ENCODE results near the gene WASF2. TPM values are rescaled to one million over a fixed set of nuclear protein-coding genes. Genes with fewer than 3 reads are reported as not detected.

WASF2 gene
- total RNA-seq, 1 donor from 2014 or later, result 189 TPM

DNA sequence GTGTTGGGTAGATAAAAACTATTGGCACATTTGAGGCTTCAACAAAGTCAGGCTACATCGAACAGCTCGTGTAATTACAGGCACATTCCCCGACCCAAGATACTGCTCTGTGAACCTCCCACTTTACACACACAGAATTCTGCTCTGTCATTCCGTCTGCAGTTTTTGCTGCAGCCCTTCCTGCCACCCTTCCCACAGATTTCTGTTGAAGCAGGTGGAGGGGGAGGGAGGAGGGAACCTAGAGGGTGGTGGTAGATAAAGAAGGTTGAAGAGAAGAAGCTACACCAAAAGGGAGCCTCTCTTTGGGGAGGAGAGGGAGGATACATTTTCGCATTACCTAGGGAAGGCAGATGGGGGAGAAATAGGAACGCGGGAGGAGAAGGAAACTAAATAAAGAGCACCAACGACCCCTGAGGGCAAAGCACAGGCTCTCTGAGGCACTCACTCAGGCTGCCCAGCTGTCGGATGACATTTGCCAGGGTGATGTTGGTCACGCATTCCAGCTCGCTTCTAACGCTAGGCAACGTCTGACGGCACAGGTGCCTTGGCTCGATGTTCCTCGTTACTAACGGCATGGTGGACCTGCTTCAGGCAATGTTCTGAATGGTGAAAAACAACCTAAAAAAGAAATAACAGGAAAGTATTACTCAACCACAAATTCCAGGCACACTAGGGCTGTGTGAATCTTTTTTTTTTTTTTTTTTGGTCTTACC, 61.5 kb downstream of the WASF2 start:
- Mint-ChIP-seq H3K4me3 (ENCODE audit: unreplicated experiment) (peak overlapping the region; percentile 49), H3K36me3 (ENCODE audit: unreplicated experiment) (peaks cover 13% of the 10 kb centered on the region), H3K27ac (ENCODE audit: unreplicated experiment) (peak overlapping the region; percentile 99), H3K9me3 (ENCODE audit: unreplicated experiment) (no peaks in the 10 kb centered on the region), H3K4me1 (ENCODE audit: unreplicated experiment) (peaks cover 76% of the 10 kb centered on the region), H3K27me3 (ENCODE audit: unreplicated experiment) (no peaks in the 10 kb centered on the region)
- DNase-seq (ENCODE audit: extremely low spot score, unreplicated experiment), result no peak
- TF ChIP-seq, protein P1, sequence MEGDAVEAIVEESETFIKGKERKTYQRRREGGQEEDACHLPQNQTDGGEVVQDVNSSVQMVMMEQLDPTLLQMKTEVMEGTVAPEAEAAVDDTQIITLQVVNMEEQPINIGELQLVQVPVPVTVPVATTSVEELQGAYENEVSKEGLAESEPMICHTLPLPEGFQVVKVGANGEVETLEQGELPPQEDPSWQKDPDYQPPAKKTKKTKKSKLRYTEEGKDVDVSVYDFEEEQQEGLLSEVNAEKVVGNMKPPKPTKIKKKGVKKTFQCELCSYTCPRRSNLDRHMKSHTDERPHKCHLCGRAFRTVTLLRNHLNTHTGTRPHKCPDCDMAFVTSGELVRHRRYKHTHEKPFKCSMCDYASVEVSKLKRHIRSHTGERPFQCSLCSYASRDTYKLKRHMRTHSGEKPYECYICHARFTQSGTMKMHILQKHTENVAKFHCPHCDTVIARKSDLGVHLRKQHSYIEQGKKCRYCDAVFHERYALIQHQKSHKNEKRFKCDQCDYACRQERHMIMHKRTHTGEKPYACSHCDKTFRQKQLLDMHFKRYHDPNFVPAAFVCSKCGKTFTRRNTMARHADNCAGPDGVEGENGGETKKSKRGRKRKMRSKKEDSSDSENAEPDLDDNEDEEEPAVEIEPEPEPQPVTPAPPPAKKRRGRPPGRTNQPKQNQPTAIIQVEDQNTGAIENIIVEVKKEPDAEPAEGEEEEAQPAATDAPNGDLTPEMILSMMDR (IDR thresholded peaks at IDR 0.05), result no peak

DNA sequence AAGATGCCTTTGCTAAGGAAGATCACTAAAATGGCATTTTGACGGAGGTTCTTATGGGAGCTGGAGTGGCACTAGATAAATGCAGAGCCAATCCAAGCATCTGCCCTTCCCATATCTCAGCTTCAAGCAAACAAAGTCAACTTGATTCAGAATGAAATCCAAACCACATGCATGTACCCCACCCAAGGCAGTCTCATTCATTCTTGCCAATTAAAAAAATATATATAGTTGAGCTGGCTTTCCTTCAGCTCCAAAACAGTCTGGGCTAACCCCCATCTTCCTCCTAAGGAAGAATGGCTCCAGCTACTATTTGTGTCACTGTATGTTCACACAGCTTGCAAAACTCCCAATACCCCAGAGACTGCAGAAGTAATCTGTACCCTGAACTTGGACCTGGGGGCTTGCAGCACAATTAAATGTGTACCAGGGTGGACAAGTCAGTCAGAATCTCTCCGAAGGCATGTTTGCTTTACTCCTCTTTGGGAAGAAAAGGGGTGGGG, 62.1 kb downstream of the WASF2 start:
- H3K4me1 Mint-ChIP-seq (ENCODE audit: unreplicated experiment), result peaks cover 71% of the 10 kb centered on the region
- peak overlapping the region; percentile 99 for H3K27ac Mint-ChIP-seq (ENCODE audit: unreplicated experiment)
- H3K27me3 Mint-ChIP-seq (ENCODE audit: unreplicated experiment), result no peaks in the 10 kb centered on the region
- H3K4me3 Mint-ChIP-seq (ENCODE audit: unreplicated experiment), result peak overlapping the region; percentile 49
- H3K36me3 Mint-ChIP-seq (ENCODE audit: unreplicated experiment), result peaks cover 13% of the 10 kb centered on the region
- no peak for DNase-seq (ENCODE audit: extremely low spot score, unreplicated experiment)
- no peaks in the 10 kb centered on the region for H3K9me3 Mint-ChIP-seq (ENCODE audit: unreplicated experiment)
- TF ChIP-seq, protein P1 (IDR thresholded peaks at IDR 0.05), result no peak

DNA sequence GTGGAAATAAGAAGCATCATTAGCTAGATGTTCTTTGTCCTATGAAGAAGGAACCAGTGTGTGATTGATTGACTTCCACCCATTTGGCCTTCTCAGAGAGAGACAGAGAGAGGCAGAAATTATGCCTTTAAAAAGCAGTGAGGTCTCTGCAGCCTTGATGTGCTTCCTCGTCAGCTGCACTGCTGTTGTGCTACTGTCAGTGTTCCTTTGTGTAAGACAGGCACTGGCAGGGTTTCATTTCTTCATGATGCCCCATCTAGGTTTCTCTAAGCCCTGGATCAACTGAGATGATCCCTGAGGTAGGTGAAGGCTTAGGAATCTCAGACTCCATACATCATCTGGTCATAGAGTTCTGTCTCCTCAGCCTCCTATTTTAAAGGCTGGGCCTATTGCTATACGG, 62.6 kb downstream of the WASF2 start:
- Mint-ChIP-seq H3K27me3 (ENCODE audit: unreplicated experiment) (no peaks in the 10 kb centered on the region), H3K36me3 (ENCODE audit: unreplicated experiment) (peaks cover 13% of the 10 kb centered on the region), H3K27ac (ENCODE audit: unreplicated experiment) (peak overlapping the region; percentile 99)

DNA sequence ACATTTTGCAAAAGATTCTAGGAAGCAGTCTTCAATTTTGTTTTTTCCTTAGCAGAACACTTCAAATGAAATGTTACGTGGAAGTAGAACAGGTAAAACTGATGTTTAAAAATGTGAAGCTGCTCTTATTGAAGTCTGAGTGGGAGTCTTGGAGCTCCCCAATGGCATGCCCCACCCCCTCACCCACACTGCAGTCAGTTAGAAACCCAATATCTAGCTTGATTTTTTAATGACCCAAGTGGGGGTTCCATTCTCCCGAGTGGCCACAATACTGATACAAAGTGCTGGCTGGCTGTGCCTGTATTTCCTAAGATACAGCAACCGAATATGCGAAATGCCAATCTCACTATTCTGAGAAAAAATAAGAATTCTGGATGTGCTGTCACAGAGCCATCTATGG, 66.3 kb downstream of the WASF2 start:
- Mint-ChIP-seq H3K4me3 (ENCODE audit: unreplicated experiment) (no peak overlapping the region), H3K4me1 (ENCODE audit: unreplicated experiment) (peaks cover 70% of the 10 kb centered on the region), H3K27ac (ENCODE audit: unreplicated experiment) (no peak overlapping the region), H3K27me3 (ENCODE audit: unreplicated experiment) (no peaks in the 10 kb centered on the region), H3K36me3 (ENCODE audit: unreplicated experiment) (peaks cover 15% of the 10 kb centered on the region), H3K9me3 (ENCODE audit: unreplicated experiment) (no peaks in the 10 kb centered on the region)
- TF ChIP-seq, protein P1 (IDR thresholded peaks at IDR 0.05), result no peak
- DNase-seq (ENCODE audit: extremely low spot score, unreplicated experiment), result no peak

More for the DNA sequence above, 62.6 kb downstream of the WASF2 start:
- DNase-seq (ENCODE audit: extremely low spot score, unreplicated experiment), result no peak
- TF ChIP-seq, protein P1 (IDR thresholded peaks at IDR 0.05), result no peak
- Mint-ChIP-seq H3K4me1 (ENCODE audit: unreplicated experiment) (peaks cover 72% of the 10 kb centered on the region), H3K4me3 (ENCODE audit: unreplicated experiment) (no peak overlapping the region), H3K9me3 (ENCODE audit: unreplicated experiment) (no peaks in the 10 kb centered on the region)

DNA sequence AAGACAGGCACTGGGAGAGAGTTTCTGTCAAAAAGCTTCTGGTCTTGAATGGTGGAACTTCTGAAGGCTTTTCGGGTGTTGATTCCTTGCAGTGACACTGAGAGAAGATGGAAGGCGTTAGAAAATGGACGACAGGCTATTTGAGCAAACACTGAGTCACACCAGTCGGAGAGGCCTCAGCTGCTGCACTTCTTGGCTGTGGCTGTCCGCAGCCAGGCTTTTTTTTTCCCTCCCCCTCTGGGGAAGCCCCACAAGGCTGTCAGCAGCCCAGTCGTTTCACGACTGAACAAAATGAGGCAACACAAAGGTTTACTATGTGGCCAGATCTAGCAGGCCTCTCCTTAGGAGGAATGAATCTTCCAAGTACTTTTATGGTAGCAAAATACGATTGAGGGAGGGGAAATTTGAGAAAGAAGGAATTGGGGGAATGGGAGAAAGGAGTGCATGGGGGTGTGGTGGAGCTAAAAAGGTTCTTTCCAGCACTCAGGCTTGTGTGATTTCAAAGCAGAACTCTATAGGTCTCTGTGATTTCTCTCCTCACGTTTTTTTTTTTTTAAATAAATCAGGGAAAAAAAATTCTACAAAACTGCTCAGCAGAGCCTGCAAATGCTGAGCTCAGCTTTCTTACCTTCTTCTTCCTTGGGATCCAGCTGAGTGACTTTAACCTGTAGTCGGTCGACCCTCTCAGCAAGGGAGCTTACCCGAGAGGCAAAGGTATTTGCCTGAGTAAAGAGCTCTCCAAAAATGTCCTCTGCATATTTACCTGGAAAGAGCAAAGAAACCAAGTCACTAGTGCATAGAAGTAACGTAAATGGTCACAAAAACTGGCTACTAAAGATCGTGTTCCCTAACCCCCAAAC, 71.4 kb downstream of the WASF2 start:
- TF ChIP-seq, protein P1 (IDR thresholded peaks at IDR 0.05), result no peak
- Mint-ChIP-seq H3K27me3 (ENCODE audit: unreplicated experiment) (no peaks in the 10 kb centered on the region), H3K4me3 (ENCODE audit: unreplicated experiment) (peak overlapping the region; percentile 30), H3K36me3 (ENCODE audit: unreplicated experiment) (peaks cover 42% of the 10 kb centered on the region), H3K9me3 (ENCODE audit: unreplicated experiment) (no peaks in the 10 kb centered on the region), H3K4me1 (ENCODE audit: unreplicated experiment) (peaks cover 72% of the 10 kb centered on the region), H3K27ac (ENCODE audit: unreplicated experiment) (peak overlapping the region; percentile 91)
- no peak for DNase-seq (ENCODE audit: extremely low spot score, unreplicated experiment)

All from osteocyte (in vitro differentiated cells).